Panc1 (cell line): ENCODE results near the gene ERCC6. TPM values are rescaled to one million over a fixed set of nuclear protein-coding genes. Genes with fewer than 3 reads are reported as not detected.

Source experiments
- ATAC-seq: fragments of 200-7000 bp; cut with Tn5 transposase; 2 replicates; pipeline ENCODE4 v1.9.1; 2020; ENCODE audit warnings: mild to moderate bottlenecking, moderate library complexity
- BruUV-seq: library from RNA; stranded (reverse); fragments of 400-500 nt; replicated peaks from 2 replicates; lab custom pipeline; 2021; lab: Mats Ljungman, UMichigan
- CTCF ChIA-PET: fragments of 300-600 bp; sonication (Branson Sonifier 250); formaldehyde crosslinking; loops from one replicate; lab custom pipeline; 2022; ENCODE audit warnings: antibody characterized with exemption; lab: Charles Lee
- POLR2A ChIA-PET: fragments of 300-600 bp; sonication (Branson Sonifier 250); formaldehyde crosslinking; loops from one replicate; lab custom pipeline; 2022; ENCODE audit warnings: antibody characterized with exemption; lab: Charles Lee
- DNase-seq: peaks from one replicate; pipeline ENCODE4 v3.0.0-alpha.2; 2010; ENCODE audit warnings: low read depth, low spot score
- H3K27ac ChIP-seq: 2 replicates; pipeline ENCODE4 v1.5.1; 2011; ENCODE audit warnings: mild to moderate bottlenecking, low read length, inconsistent platforms
- H3K27me3 ChIP-seq: fragments of 200-500 bp; sonication (Bioruptor generic); 2 replicates; pipeline ENCODE4 v1.6.0; 2014; ENCODE audit warnings: low read length, inconsistent platforms; ENCODE audit not compliant: control insufficient read depth, insufficient read depth
- H3K36me3 ChIP-seq: fragments of 200-500 bp; sonication (Bioruptor generic); 2 replicates; pipeline ENCODE4 v1.5.1; 2014; ENCODE audit warnings: inconsistent platforms, mild to moderate bottlenecking, low read length, moderate library complexity; ENCODE audit not compliant: control insufficient read depth, insufficient read depth
- H3K4me1 ChIP-seq: 2 replicates; pipeline ENCODE4 v1.5.1; 2011; ENCODE audit warnings: inconsistent platforms, mild to moderate bottlenecking, low read length, moderate library complexity; ENCODE audit not compliant: control insufficient read depth, insufficient read depth
- H3K4me3 ChIP-seq, 2 experiments: 2 replicates each; pipeline ENCODE4 v1.5.1; 2011 to 2012; ENCODE audit warnings: low read depth in 2 of 2, low read length in 2 of 2, mild to moderate bottlenecking in 2 of 2, inconsistent platforms in 1 of 2, moderate library complexity in 1 of 2
- H3K9me3 ChIP-seq: fragments of 200-500 bp; sonication (Bioruptor generic); 2 replicates; pipeline ENCODE4 v1.5.1; 2014; ENCODE audit warnings: low read depth, mild to moderate bottlenecking, inconsistent platforms, low read length, moderate library complexity; ENCODE audit not compliant: control insufficient read depth, insufficient read depth
- POLR2AphosphoS5 ChIP-seq: IDR thresholded peaks from 2 replicates; pipeline ENCODE4 v1.6.1; 2012; ENCODE audit warnings: mild to moderate bottlenecking, low read depth, low read length, moderate library complexity
- SIN3A ChIP-seq: IDR thresholded peaks from 2 replicates; pipeline ENCODE4 v1.6.1; 2012; ENCODE audit warnings: low read depth, mild to moderate bottlenecking, low read length, moderate library complexity, borderline replicate concordance; ENCODE audit not compliant: insufficient read depth
- TCF7L2 ChIP-seq: IDR thresholded peaks from 2 replicates; pipeline ENCODE4 v1.6.1; 2011; ENCODE audit warnings: mild to moderate bottlenecking, low read depth, low read length, inconsistent platforms
- in situ Hi-C: cut with HindIII; loops from 2 replicates; pipeline ENCODE4 v1.10.0; 2016; ENCODE audit warnings: low sequenced_read_pairs, low pct_unique_long_range_greater_than_20kb
- intact Hi-C: fragments of 100-400 bp; cut with micrococcal nuclease; formaldehyde crosslinking; loops from one replicate; pipeline ENCODE4 v1.10.0; 2022; ENCODE audit not compliant: unreplicated experiment
- total RNA-seq: library from RNA; stranded (reverse); gene quantifications from one replicate; pipeline ENCODE4 v1.2.1, GENCODE V29; 2021; ENCODE audit not compliant: unreplicated experiment
- TF ChIP-seq, protein P1 (sequence below): fragments of 450-650 bp; IDR thresholded peaks from 2 replicates; pipeline ENCODE4 v1.5.1; 2017; ENCODE audit warnings: mild to moderate bottlenecking
- TF ChIP-seq, protein P2 (sequence below), 2 experiments: IDR thresholded peaks; 2 replicates each; pipeline ENCODE4 v1.6.1; 2011 to 2012; ENCODE audit warnings: low read depth in 2 of 2, control low read depth in 1 of 2, low read length in 1 of 2, mild to moderate bottlenecking in 1 of 2, moderate library complexity in 1 of 2; ENCODE audit not compliant: insufficient read depth in 1 of 2

The ERCC6 gene
- total RNA-seq, 1 experiment from 2014 or later = 19.1 TPM

DNA sequence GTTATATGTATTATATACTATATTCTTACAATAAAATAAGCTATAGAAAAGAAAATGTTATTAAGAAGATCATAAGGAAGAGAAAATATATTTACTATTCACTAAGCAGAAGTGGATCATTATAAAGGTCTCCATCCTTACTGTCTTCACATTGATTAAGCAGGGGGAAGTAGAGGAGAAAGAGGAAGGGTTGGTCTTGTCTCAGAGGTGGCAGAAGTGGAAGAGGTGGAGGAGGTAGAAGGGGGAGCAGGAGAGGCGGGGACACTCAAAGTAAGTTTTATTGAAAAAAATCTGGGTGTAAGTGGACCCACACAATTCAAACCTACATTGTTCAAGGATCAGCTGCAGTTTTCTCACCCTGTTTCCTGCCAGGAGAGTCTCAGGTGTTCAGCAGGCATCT lies 28.9 kb upstream of the ERCC6 start:
- no peak for ATAC-seq
- TF ChIP-seq, protein P1, sequence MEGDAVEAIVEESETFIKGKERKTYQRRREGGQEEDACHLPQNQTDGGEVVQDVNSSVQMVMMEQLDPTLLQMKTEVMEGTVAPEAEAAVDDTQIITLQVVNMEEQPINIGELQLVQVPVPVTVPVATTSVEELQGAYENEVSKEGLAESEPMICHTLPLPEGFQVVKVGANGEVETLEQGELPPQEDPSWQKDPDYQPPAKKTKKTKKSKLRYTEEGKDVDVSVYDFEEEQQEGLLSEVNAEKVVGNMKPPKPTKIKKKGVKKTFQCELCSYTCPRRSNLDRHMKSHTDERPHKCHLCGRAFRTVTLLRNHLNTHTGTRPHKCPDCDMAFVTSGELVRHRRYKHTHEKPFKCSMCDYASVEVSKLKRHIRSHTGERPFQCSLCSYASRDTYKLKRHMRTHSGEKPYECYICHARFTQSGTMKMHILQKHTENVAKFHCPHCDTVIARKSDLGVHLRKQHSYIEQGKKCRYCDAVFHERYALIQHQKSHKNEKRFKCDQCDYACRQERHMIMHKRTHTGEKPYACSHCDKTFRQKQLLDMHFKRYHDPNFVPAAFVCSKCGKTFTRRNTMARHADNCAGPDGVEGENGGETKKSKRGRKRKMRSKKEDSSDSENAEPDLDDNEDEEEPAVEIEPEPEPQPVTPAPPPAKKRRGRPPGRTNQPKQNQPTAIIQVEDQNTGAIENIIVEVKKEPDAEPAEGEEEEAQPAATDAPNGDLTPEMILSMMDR = no peak
- TF ChIP-seq POLR2AphosphoS5 (no peak), SIN3A (no peak)
- no peak for DNase-seq
- in situ Hi-C loops = no loop called here
- H3K36me3 ChIP-seq = no peaks in the 10 kb centered on the region
- CTCF ChIA-PET = no interaction called here
- H3K27ac ChIP-seq = no peak overlapping the region
- H3K4me1 ChIP-seq = no peaks in the 10 kb centered on the region
- intact Hi-C loops = no loop called here
- POLR2A ChIA-PET = no interaction called here
- BruUV-seq = no TSS peak
- no peak overlapping the region for H3K4me3 ChIP-seq
- peaks cover 5% of the 10 kb centered on the region; the same call in 1 of the 2 replicates for H3K27me3 ChIP-seq
- H3K9me3 ChIP-seq = no peaks in the 10 kb centered on the region

DNA sequence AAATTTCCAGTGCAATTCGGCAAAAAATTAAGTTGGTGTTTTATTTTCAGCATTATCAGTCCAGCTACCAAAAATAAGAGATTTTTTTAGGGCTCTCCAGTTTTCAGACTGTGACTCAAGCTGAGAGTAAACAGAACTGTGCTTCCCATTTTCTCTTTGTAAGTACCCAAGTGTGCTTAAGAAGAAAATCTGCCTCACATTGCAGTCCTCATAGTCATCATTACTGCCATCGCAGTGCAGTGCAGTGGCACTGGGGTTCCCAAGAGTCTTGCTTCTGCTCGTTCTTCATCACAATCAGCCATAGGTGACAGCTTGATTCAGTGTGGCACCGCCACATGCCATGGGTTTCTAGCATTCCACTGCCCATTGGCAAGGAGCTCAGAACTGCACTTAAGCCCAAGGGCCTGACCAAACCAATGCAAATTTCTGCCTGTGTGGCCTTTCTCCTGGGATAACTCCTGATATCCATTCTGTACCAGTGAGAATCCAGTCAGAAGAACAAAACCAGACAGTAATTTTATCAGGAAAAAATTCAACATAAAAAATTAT lies 25.6 kb upstream of the ERCC6 start:
- TF ChIP-seq POLR2AphosphoS5 (no peak), TCF7L2 (no peak)
- no peak for DNase-seq
- Histone ChIP-seq H3K27ac (no peak overlapping the region), H3K27me3 (peaks cover 21% of the 10 kb centered on the region), H3K9me3 (no peaks in the 10 kb centered on the region), H3K4me3 (no peak overlapping the region), H3K36me3 (no peaks in the 10 kb centered on the region), H3K4me1 (no peaks in the 10 kb centered on the region)
- ChIA-PET POLR2A (no interaction called here), CTCF (no interaction called here)
- no peak for ATAC-seq
- intact Hi-C loops = no loop called here
- in situ Hi-C loops = no loop called here
- BruUV-seq = no TSS peak

DNA sequence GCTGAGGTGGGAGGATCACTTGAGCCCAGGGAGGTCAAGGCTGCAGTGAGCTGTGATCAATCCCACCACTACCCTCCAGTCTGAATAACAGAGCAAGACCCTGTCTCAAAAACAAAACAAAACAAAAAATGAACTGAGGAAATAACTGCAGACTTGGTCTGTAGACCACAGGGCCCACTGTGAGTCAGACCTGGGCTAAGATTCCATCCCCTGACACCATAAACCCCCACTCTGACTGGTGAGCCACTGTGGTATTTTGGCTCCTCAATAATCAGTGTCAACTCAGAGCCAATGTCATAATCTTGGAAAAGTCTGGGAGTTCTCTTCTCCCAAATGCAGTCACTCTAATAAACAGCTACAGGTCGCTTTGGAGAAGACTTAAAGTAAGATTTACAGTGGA lies 24.0 kb upstream of the ERCC6 start:
- ATAC-seq (no peak), DNase-seq (no peak)
- Histone ChIP-seq H3K36me3 (no peaks in the 10 kb centered on the region), H3K4me1 (no peaks in the 10 kb centered on the region), H3K27ac (no peak overlapping the region), H3K9me3 (no peaks in the 10 kb centered on the region), H3K27me3 (peaks cover 20% of the 10 kb centered on the region), H3K4me3 (no peak overlapping the region)
- CTCF ChIA-PET = no interaction called here
- TF ChIP-seq POLR2AphosphoS5 (no peak), TCF7L2 (no peak), SIN3A (no peak)
- TF ChIP-seq, protein P2, sequence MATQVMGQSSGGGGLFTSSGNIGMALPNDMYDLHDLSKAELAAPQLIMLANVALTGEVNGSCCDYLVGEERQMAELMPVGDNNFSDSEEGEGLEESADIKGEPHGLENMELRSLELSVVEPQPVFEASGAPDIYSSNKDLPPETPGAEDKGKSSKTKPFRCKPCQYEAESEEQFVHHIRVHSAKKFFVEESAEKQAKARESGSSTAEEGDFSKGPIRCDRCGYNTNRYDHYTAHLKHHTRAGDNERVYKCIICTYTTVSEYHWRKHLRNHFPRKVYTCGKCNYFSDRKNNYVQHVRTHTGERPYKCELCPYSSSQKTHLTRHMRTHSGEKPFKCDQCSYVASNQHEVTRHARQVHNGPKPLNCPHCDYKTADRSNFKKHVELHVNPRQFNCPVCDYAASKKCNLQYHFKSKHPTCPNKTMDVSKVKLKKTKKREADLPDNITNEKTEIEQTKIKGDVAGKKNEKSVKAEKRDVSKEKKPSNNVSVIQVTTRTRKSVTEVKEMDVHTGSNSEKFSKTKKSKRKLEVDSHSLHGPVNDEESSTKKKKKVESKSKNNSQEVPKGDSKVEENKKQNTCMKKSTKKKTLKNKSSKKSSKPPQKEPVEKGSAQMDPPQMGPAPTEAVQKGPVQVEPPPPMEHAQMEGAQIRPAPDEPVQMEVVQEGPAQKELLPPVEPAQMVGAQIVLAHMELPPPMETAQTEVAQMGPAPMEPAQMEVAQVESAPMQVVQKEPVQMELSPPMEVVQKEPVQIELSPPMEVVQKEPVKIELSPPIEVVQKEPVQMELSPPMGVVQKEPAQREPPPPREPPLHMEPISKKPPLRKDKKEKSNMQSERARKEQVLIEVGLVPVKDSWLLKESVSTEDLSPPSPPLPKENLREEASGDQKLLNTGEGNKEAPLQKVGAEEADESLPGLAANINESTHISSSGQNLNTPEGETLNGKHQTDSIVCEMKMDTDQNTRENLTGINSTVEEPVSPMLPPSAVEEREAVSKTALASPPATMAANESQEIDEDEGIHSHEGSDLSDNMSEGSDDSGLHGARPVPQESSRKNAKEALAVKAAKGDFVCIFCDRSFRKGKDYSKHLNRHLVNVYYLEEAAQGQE (IDR thresholded peaks at IDR 0.05; ENCODE audit: insufficient read depth in 1 of 2, low read depth in 2 of 2, low read length in 1 of 2) = no peak
- TF ChIP-seq, protein P1 = no peak
- POLR2A ChIA-PET = no interaction called here
- BruUV-seq = no TSS peak
- intact Hi-C loops (no loop called here), in situ Hi-C loops (no loop called here)
